ENCODE measurements around the gene PCBP2.
"Not testable (repeated sequence)": the region's sequence is repeated elsewhere in the genome, so short reads cannot be mapped to it uniquely, and the experiment has no call there.

The PCBP2 gene

GRCh38 chr12:53428741-53429140, 23.2 kb upstream of the PCBP2 start:
- TF ChIP-seq CTCF (IDR thresholded peaks at IDR 0.05; ENCODE audit: low read depth, low read length): no peak
- DNase-seq (ENCODE audit: low read depth in 2 of 2): no peak
- H3K4me3 ChIP-seq (replicated peaks in 1 of 2; ENCODE audit: low read depth in 2 of 2, low read length in 2 of 2): no peak overlapping the region

- DNase-seq (ENCODE audit: low read depth in 2 of 2): no peak
- no peak for TF ChIP-seq CTCF (IDR thresholded peaks at IDR 0.05; ENCODE audit: low read depth, low read length)
- no peak overlapping the region for H3K4me3 ChIP-seq (replicated peaks in 1 of 2; ENCODE audit: low read depth in 2 of 2, low read length in 2 of 2)
These were observed 21.8 kb upstream of the PCBP2 start for GRCh38 chr12:53430116-53430515.

- no peak for TF ChIP-seq CTCF (IDR thresholded peaks at IDR 0.05; ENCODE audit: low read depth, low read length)
- DNase-seq (ENCODE audit: low read depth in 2 of 2): peak in 1 of 2 donors; percentile 55
- H3K4me3 ChIP-seq (replicated peaks in 1 of 2; ENCODE audit: low read depth in 2 of 2, low read length in 2 of 2): no peak overlapping the region
These were observed 20.7 kb upstream of the PCBP2 start for GRCh38 chr12:53431187-53431586.

GRCh38 chr12:53435326-53435725, 16.6 kb upstream of the PCBP2 start:
- DNase-seq (ENCODE audit: low read depth in 2 of 2); H3K4me3 ChIP-seq (replicated peaks in 1 of 2; ENCODE audit: low read depth in 2 of 2, low read length in 2 of 2): not testable (repeated sequence)

GRCh38 chr12:53439582-53439981, 12.3 kb upstream of the PCBP2 start:
- not testable (repeated sequence) for DNase-seq (ENCODE audit: low read depth in 2 of 2)

GRCh38 chr12:53441040-53441833, 10.7 kb upstream of the PCBP2 start, which contains the start of gene PRR13:
Gene PRR13 (plus strand): TSS chr12:53441734. CDS start chr12:53442715, 981 bp downstream.
- peak within 1 kb of the TSS; percentile 67 for H3K4me3 ChIP-seq (replicated peaks in 1 of 2; ENCODE audit: low read depth in 2 of 2, low read length in 2 of 2)
- TF ChIP-seq CTCF (IDR thresholded peaks at IDR 0.05; ENCODE audit: low read depth, low read length): no peak
- peak; percentile 100 for DNase-seq (ENCODE audit: low read depth in 2 of 2)

More at GRCh38 chr12:53439582-53439981, 12.3 kb upstream of the PCBP2 start:
- not testable (repeated sequence) for H3K4me3 ChIP-seq (replicated peaks in 1 of 2; ENCODE audit: low read depth in 2 of 2, low read length in 2 of 2)

- TF ChIP-seq CTCF (IDR thresholded peaks at IDR 0.05; ENCODE audit: low read depth, low read length): no peak
- no peak overlapping the region for H3K4me3 ChIP-seq (replicated peaks in 1 of 2; ENCODE audit: low read depth in 2 of 2, low read length in 2 of 2)
- DNase-seq (ENCODE audit: low read depth in 2 of 2): no peak
These were observed 7.9 kb upstream of the PCBP2 start for GRCh38 chr12:53443955-53444354.

GRCh38 chr12:53444593-53445325, 7.1 kb upstream of the PCBP2 start:
- DNase-seq (ENCODE audit: low read depth in 2 of 2); H3K4me3 ChIP-seq (replicated peaks in 1 of 2; ENCODE audit: low read depth in 2 of 2, low read length in 2 of 2): not testable (repeated sequence)

Measured in cardiac fibroblast (primary cell).